Endodermal cell (in vitro differentiated cells): ENCODE measurements around the gene COQ8A. TPM values are rescaled to one million over a fixed set of nuclear protein-coding genes. Genes with fewer than 3 reads are reported as not detected.

Source experiments
- DNase-seq: peaks from one replicate; pipeline ENCODE4 v3.0.0-alpha.2; 2017
- H3K27ac ChIP-seq: 2 replicates; pipeline ENCODE4 v1.5.1; 2013; ENCODE audit warnings: mild to moderate bottlenecking, low read depth, low read length, moderate library complexity
- H3K27me3 ChIP-seq: 2 replicates; pipeline ENCODE4 v1.6.1; 2013; ENCODE audit warnings: mild to moderate bottlenecking, low read length, moderate library complexity; ENCODE audit not compliant: insufficient read depth, control insufficient read depth, poor library complexity, severe bottlenecking
- H3K36me3 ChIP-seq: 2 replicates; pipeline ENCODE4 v1.7.0; 2013; ENCODE audit warnings: mild to moderate bottlenecking, low read length, moderate library complexity; ENCODE audit not compliant: control insufficient read depth, insufficient read depth
- H3K4me1 ChIP-seq: one replicate; pipeline ENCODE4 v1.7.0; 2013; ENCODE audit warnings: low read length; ENCODE audit not compliant: control insufficient read depth, insufficient read depth
- H3K4me3 ChIP-seq: 2 replicates; pipeline ENCODE4 v1.5.1; 2013; ENCODE audit warnings: mild to moderate bottlenecking, low read length, moderate library complexity
- H3K9ac ChIP-seq: 2 replicates; pipeline ENCODE4 v1.6.1; 2013; ENCODE audit warnings: mild to moderate bottlenecking, low read length, moderate library complexity; ENCODE audit not compliant: poor library complexity, severe bottlenecking; ENCODE audit errors: extremely low read depth
- H3K9me3 ChIP-seq: 2 replicates; pipeline ENCODE4 v1.6.1; 2013; ENCODE audit warnings: mild to moderate bottlenecking, low read length, moderate library complexity; ENCODE audit not compliant: control insufficient read depth
- H3K27ac Mint-ChIP-seq: 2 replicates; pipeline ENCODE4 v1.8.0; 2020; ENCODE audit warnings: mixed read lengths
- H3K27me3 Mint-ChIP-seq: 2 replicates; pipeline ENCODE4 v1.8.0; 2021; ENCODE audit warnings: mild to moderate bottlenecking, mixed read lengths; ENCODE audit not compliant: insufficient read depth
- H3K36me3 Mint-ChIP-seq: 2 replicates; pipeline ENCODE4 v1.8.0; 2020; ENCODE audit warnings: low read depth, mixed read lengths
- H3K4me1 Mint-ChIP-seq: 2 replicates; pipeline ENCODE4 v1.8.0; 2020; ENCODE audit warnings: mixed read lengths
- H3K4me3 Mint-ChIP-seq: 2 replicates; pipeline ENCODE4 v1.8.0; 2020; ENCODE audit warnings: mild to moderate bottlenecking, moderate library complexity, mixed read lengths
- H3K9me3 Mint-ChIP-seq: 2 replicates; pipeline ENCODE4 v1.8.0; 2020; ENCODE audit warnings: mild to moderate bottlenecking, mixed read lengths
- CTCF ChIP-seq: fragments of 200-600 bp; sonication (generic); conservative IDR thresholded peaks from 2 replicates; pipeline ENCODE4 v1.5.0; 2021; ENCODE audit warnings: antibody characterized with exemption, mild to moderate bottlenecking
- WGBS, 2 experiments: methylation state at CpG; one replicate each; pipeline versions ENCODE4 v1.1.5 to v1.1.7; 2013; ENCODE audit warnings: missing lambda C conversion rate in 2 of 2, mixed read lengths in 1 of 2; ENCODE audit not compliant: insufficient coverage in 1 of 2, insufficient read length in 1 of 2; 5-methylcytosine and 5-hydroxymethylcytosine counted together
- total RNA-seq, 2 donors: library from RNA; stranded (reverse); fragmentation: NEBNext Ultra II Directional in 1 of 2; extraction: Animal tissue kit (Norgen Biotek cat#: 25700) in 1 of 2; gene quantifications; 2 replicates in 1 of 2; 3 replicates in 1 of 2; pipeline ENCODE4 v1.2.1, GENCODE V29; 2021

The COQ8A gene
- total RNA-seq, 2 donors from 2014 or later = 6.6 to 14.9 TPM

GRCh38 chr1:226973371-226973897 is 33.3 kb downstream of the COQ8A start:
- Histone ChIP-seq H3K4me3 (no peak overlapping the region), H3K36me3 (no peaks in the 10 kb centered on the region), H3K9me3 (peaks cover 10% of the 10 kb centered on the region), H3K9ac (no peak overlapping the region), H3K27me3 (no peaks in the 10 kb centered on the region), H3K27ac (peak overlapping the region; percentile 17), H3K4me1 (no peaks in the 10 kb centered on the region)
- DNase-seq = no peak
- Mint-ChIP-seq H3K4me3 (no peak overlapping the region), H3K36me3 (peaks cover 9% of the 10 kb centered on the region), H3K27ac (no peak overlapping the region), H3K9me3 (peaks cover 7% of the 10 kb centered on the region), H3K27me3 (no peaks in the 10 kb centered on the region), H3K4me1 (peaks cover 12% of the 10 kb centered on the region)
- 85 to 94% methylated on average over 2 to 5 of the region's 5 CpGs for WGBS, 2 experiments
- TF ChIP-seq CTCF = no peak

- Histone ChIP-seq H3K4me1 (no peaks in the 10 kb centered on the region), H3K36me3 (no peaks in the 10 kb centered on the region), H3K9me3 (peaks cover 10% of the 10 kb centered on the region), H3K9ac (no peak overlapping the region), H3K4me3 (no peak overlapping the region), H3K27me3 (no peaks in the 10 kb centered on the region), H3K27ac (peak overlapping the region; percentile 17)
- peak overlapping the region; percentile 58 for H3K27ac Mint-ChIP-seq
- DNase-seq = peak; percentile 47
- H3K36me3 Mint-ChIP-seq = peaks cover 9% of the 10 kb centered on the region
- H3K27me3 Mint-ChIP-seq = no peaks in the 10 kb centered on the region
- TF ChIP-seq CTCF = no peak
- peaks cover 12% of the 10 kb centered on the region for H3K4me1 Mint-ChIP-seq
- peaks cover 7% of the 10 kb centered on the region for H3K9me3 Mint-ChIP-seq
- H3K4me3 Mint-ChIP-seq = no peak overlapping the region
- WGBS, 2 experiments = 80 to 88% methylated on average over 2 to 11 of the region's 11 CpGs
Observed at GRCh38 chr1:226973898-226974543, 33.9 kb downstream of the COQ8A start.

GRCh38 chr1:226974544-226975258 is 34.6 kb downstream of the COQ8A start:
- Histone ChIP-seq H3K27ac (peak overlapping the region; percentile 19), H3K4me1 (no peaks in the 10 kb centered on the region), H3K9me3 (peaks cover 10% of the 10 kb centered on the region), H3K4me3 (no peak overlapping the region), H3K9ac (no peak overlapping the region), H3K27me3 (no peaks in the 10 kb centered on the region), H3K36me3 (no peaks in the 10 kb centered on the region)
- no peak overlapping the region for H3K4me3 Mint-ChIP-seq
- H3K27ac Mint-ChIP-seq = peak overlapping the region; percentile 58
- H3K9me3 Mint-ChIP-seq = peaks cover 7% of the 10 kb centered on the region
- WGBS, 2 experiments = 89 to 95% methylated on average over 9 to 14 of the region's 14 CpGs
- H3K36me3 Mint-ChIP-seq = peaks cover 5% of the 10 kb centered on the region
- no peak for TF ChIP-seq CTCF
- DNase-seq = peak; percentile 42
- H3K27me3 Mint-ChIP-seq = no peaks in the 10 kb centered on the region
- H3K4me1 Mint-ChIP-seq = peaks cover 12% of the 10 kb centered on the region
